ENCODE measurements around the gene CREBBP. TPM values are rescaled to one million over a fixed set of nuclear protein-coding genes. Genes with fewer than 3 reads are reported as not detected.

The CREBBP gene
- total and polyA plus RNA-seq, 2 donors (not counting 1 experiment from before 2014, with no cell fraction given): 6.1 to 22.6 TPM

DNA sequence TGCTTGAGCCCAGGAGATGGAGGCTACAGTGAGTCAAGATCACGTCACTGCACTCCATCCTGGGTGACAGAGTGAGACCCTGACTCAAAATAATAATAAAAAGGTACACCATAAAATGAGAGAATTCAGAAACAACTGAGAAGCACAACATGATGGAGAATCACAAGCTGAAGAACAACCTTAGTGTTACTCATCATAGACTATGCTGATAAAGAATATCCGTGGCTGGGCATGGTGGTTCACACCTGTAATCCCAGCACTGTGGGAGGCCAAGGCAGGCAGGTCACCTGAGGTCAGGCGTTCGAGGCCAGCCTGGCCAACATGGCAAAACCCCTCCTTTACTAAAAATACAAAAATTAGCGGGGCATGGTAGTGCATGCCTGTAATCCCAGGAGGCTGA, 16.0 kb downstream of the CREBBP start:
- Histone ChIP-seq H4K20me1 (ENCODE audit: control insufficient read depth, extremely low read depth, insufficient read depth, low read length) (peaks cover 9% of the 10 kb centered on the region), H3K27ac (ENCODE audit: insufficient read depth, low read length) (no peak overlapping the region), H2AFZ (ENCODE audit: low read length) (no peak overlapping the region), H3K4me2 (ENCODE audit: extremely low read depth, insufficient read depth, low read length) (no peak overlapping the region), H3K4me3 (replicated peaks in 1 of 4; ENCODE audit: control extremely low read depth in 1 of 4, insufficient read depth in 1 of 4, low read depth in 3 of 4, low read length in 4 of 4) (no peak overlapping the region), H3K9ac (ENCODE audit: insufficient read depth, low read length) (no peak overlapping the region), H3K4me1 (ENCODE audit: control insufficient read depth, extremely low read depth, insufficient read depth, low read length) (peaks cover 6% of the 10 kb centered on the region), H3K27me3 (ENCODE audit: control insufficient read depth, insufficient read depth, low read length) (no peaks in the 10 kb centered on the region), H3K9me3 (ENCODE audit: control insufficient read depth, insufficient read depth, low read depth, low read length) (no peaks in the 10 kb centered on the region), H3K36me3 (ENCODE audit: control insufficient read depth, insufficient read depth, low read length) (peaks cover 2% of the 10 kb centered on the region), H3K79me2 (ENCODE audit: control insufficient read depth, insufficient read depth, low read length) (peaks cover 100% of the 10 kb centered on the region)
- DNase-seq (ENCODE audit: low read depth in 2 of 2): no peak
- no peak for TF ChIP-seq EZH2 (IDR thresholded peaks at IDR 0.05; ENCODE audit: low read length, missing control alignments)
- TF ChIP-seq, protein P1, sequence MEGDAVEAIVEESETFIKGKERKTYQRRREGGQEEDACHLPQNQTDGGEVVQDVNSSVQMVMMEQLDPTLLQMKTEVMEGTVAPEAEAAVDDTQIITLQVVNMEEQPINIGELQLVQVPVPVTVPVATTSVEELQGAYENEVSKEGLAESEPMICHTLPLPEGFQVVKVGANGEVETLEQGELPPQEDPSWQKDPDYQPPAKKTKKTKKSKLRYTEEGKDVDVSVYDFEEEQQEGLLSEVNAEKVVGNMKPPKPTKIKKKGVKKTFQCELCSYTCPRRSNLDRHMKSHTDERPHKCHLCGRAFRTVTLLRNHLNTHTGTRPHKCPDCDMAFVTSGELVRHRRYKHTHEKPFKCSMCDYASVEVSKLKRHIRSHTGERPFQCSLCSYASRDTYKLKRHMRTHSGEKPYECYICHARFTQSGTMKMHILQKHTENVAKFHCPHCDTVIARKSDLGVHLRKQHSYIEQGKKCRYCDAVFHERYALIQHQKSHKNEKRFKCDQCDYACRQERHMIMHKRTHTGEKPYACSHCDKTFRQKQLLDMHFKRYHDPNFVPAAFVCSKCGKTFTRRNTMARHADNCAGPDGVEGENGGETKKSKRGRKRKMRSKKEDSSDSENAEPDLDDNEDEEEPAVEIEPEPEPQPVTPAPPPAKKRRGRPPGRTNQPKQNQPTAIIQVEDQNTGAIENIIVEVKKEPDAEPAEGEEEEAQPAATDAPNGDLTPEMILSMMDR (conservative IDR thresholded peaks at IDR 0.05 in 1 of 2, IDR thresholded peaks at IDR 0.05 in 1 of 2; ENCODE audit: low read depth in 1 of 2, low read length in 2 of 2): no peak

DNA sequence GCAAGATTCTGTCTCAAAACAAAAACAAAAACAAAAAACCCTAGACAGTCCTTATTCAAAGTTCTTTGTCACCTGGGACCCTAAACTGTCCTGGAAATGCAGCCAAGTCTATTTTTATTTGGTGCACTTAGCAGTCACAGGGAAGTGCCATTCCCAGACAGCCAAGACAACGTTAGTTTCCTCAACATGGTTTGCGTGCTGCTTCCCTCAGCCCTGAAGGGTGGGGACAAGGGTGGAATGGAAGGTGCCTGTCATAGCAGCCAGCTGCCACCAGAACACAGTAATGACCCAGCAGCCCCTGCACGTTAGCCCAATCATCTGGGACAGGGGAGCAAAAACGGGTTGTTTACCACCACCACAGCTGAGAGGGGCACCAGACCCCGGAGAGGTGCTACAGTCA, 16.9 kb downstream of the CREBBP start:
- no peaks in the 10 kb centered on the region for H3K36me3 ChIP-seq (ENCODE audit: control insufficient read depth, insufficient read depth, low read length)
- no peaks in the 10 kb centered on the region for H3K9me3 ChIP-seq (ENCODE audit: control insufficient read depth, insufficient read depth, low read depth, low read length)
- H3K4me1 ChIP-seq (ENCODE audit: control insufficient read depth, extremely low read depth, insufficient read depth, low read length): peaks cover 6% of the 10 kb centered on the region
- no peak overlapping the region for H2AFZ ChIP-seq (ENCODE audit: low read length)
- no peak overlapping the region for H3K4me2 ChIP-seq (ENCODE audit: extremely low read depth, insufficient read depth, low read length)
- H3K4me3 ChIP-seq (replicated peaks in 1 of 4; ENCODE audit: control extremely low read depth in 1 of 4, insufficient read depth in 1 of 4, low read depth in 3 of 4, low read length in 4 of 4): no peak overlapping the region
- H4K20me1 ChIP-seq (ENCODE audit: control insufficient read depth, extremely low read depth, insufficient read depth, low read length): peaks cover 9% of the 10 kb centered on the region
- H3K27me3 ChIP-seq (ENCODE audit: control insufficient read depth, insufficient read depth, low read length): no peaks in the 10 kb centered on the region
- TF ChIP-seq, protein P1 (conservative IDR thresholded peaks at IDR 0.05 in 1 of 2, IDR thresholded peaks at IDR 0.05 in 1 of 2; ENCODE audit: low read depth in 1 of 2, low read length in 2 of 2): no peak
- no peak for TF ChIP-seq EZH2 (IDR thresholded peaks at IDR 0.05; ENCODE audit: low read length, missing control alignments)
- H3K9ac ChIP-seq (ENCODE audit: insufficient read depth, low read length): no peak overlapping the region
- peaks cover 99% of the 10 kb centered on the region for H3K79me2 ChIP-seq (ENCODE audit: control insufficient read depth, insufficient read depth, low read length)
- DNase-seq (ENCODE audit: low read depth in 2 of 2): no peak
- H3K27ac ChIP-seq (ENCODE audit: insufficient read depth, low read length): no peak overlapping the region

DNA sequence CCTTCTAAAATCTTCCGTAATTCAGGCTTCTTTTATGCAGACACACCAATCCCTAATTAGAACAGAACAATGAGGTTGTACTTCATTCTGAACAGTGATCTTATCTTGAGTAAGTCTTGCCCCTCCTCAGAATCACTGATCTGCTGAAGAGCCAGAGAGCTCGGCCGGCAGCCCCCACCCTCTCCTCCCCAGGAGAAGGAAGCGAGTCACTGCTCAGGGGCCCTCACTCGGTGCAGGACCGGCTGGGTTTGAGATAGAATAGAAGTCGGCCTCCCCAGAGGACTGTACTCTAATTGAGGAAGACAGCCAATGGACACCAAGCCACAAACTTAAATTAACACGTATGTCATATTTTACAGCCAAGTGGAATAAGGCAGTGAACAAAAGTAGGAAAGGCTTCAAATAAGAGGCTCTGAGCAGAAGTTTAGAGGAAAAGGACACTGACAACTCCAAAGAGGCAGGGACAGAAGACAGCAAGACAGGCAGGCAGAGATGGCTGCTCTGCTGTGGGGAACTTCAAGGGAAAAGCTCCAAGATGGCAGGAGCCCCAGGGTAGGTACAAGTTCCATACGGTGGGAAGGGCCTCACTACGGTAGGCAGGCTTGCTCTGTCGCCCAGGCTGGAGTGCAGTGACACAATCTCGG, 18.6 kb downstream of the CREBBP start:
- DNase-seq (ENCODE audit: low read depth in 2 of 2): peak in 1 of 2 donors; percentile 44
- Histone ChIP-seq H3K4me2 (ENCODE audit: extremely low read depth, insufficient read depth, low read length) (peak overlapping the region; percentile 52), H4K20me1 (ENCODE audit: control insufficient read depth, extremely low read depth, insufficient read depth, low read length) (peaks cover 17% of the 10 kb centered on the region), H3K9me3 (ENCODE audit: control insufficient read depth, insufficient read depth, low read depth, low read length) (no peaks in the 10 kb centered on the region), H3K4me1 (ENCODE audit: control insufficient read depth, extremely low read depth, insufficient read depth, low read length) (peaks cover 18% of the 10 kb centered on the region), H3K27ac (ENCODE audit: insufficient read depth, low read length) (no peak overlapping the region), H3K4me3 (replicated peaks in 1 of 4; ENCODE audit: control extremely low read depth in 1 of 4, insufficient read depth in 1 of 4, low read depth in 3 of 4, low read length in 4 of 4) (no peak overlapping the region), H3K79me2 (ENCODE audit: control insufficient read depth, insufficient read depth, low read length) (peaks cover 99% of the 10 kb centered on the region), H2AFZ (ENCODE audit: low read length) (no peak overlapping the region), H3K9ac (ENCODE audit: insufficient read depth, low read length) (no peak overlapping the region), H3K27me3 (ENCODE audit: control insufficient read depth, insufficient read depth, low read length) (no peaks in the 10 kb centered on the region), H3K36me3 (ENCODE audit: control insufficient read depth, insufficient read depth, low read length) (no peaks in the 10 kb centered on the region)
- no peak for TF ChIP-seq EZH2 (IDR thresholded peaks at IDR 0.05; ENCODE audit: low read length, missing control alignments)
- TF ChIP-seq, protein P1 (conservative IDR thresholded peaks at IDR 0.05 in 1 of 2, IDR thresholded peaks at IDR 0.05 in 1 of 2; ENCODE audit: low read depth in 1 of 2, low read length in 2 of 2): no peak
